ENCODE data around the gene TXNDC2. TPM values are rescaled to one million over a fixed set of nuclear protein-coding genes. Genes with fewer than 3 reads are reported as not detected.

TXNDC2 gene
- total and polyA plus RNA-seq, 10 of the 15 experiments (the other 5 are each of a cell fraction or from before 2014, with no cell fraction given): 0.04 to 0.07 (median 0.06) TPM; not detected in 7

- no peak for TF ChIP-seq REST (IDR thresholded peaks at IDR 0.05; ENCODE audit: low read depth, low read length)
- TF ChIP-seq ZNF207 (IDR thresholded peaks at IDR 0.05; ENCODE audit: borderline replicate concordance): no peak
- TF ChIP-seq, protein P1, sequence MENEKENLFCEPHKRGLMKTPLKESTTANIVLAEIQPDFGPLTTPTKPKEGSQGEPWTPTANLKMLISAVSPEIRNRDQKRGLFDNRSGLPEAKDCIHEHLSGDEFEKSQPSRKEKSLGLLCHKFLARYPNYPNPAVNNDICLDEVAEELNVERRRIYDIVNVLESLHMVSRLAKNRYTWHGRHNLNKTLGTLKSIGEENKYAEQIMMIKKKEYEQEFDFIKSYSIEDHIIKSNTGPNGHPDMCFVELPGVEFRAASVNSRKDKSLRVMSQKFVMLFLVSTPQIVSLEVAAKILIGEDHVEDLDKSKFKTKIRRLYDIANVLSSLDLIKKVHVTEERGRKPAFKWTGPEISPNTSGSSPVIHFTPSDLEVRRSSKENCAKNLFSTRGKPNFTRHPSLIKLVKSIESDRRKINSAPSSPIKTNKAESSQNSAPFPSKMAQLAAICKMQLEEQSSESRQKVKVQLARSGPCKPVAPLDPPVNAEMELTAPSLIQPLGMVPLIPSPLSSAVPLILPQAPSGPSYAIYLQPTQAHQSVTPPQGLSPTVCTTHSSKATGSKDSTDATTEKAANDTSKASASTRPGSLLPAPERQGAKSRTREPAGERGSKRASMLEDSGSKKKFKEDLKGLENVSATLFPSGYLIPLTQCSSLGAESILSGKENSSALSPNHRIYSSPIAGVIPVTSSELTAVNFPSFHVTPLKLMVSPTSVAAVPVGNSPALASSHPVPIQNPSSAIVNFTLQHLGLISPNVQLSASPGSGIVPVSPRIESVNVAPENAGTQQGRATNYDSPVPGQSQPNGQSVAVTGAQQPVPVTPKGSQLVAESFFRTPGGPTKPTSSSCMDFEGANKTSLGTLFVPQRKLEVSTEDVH (IDR thresholded peaks at IDR 0.05; ENCODE audit: low read depth, partially characterized antibody): no peak
- TF ChIP-seq MYB (IDR thresholded peaks at IDR 0.05; ENCODE audit: borderline replicate concordance, low read depth, low read length): no peak
These were observed 32.4 kb downstream of the TXNDC2 start (continued) for GRCh38 chr18:9918016-9918680.
